ENCODE measurements around the gene ATP8A2. TPM values are rescaled to one million over a fixed set of nuclear protein-coding genes. Genes with fewer than 3 reads are reported as not detected.

Gene ATP8A2
- total and polyA plus RNA-seq, 7 donors = under 0.01 to 2.2 (median 1.2) TPM; not detected in 1

GRCh38 chr13:25518441-25518840, 146.7 kb downstream of the ATP8A2 start:
- TF ChIP-seq POLR2A (IDR thresholded peaks at IDR 0.05) = no peak
- no peak for TF ChIP-seq CTCF (IDR thresholded peaks at IDR 0.05)
- no peak for TF ChIP-seq POLR2AphosphoS5 (IDR thresholded peaks at IDR 0.05)
- TF ChIP-seq EP300 (IDR thresholded peaks at IDR 0.05) = no peak
- Histone ChIP-seq H3K27ac (no peak overlapping the region), H3K36me3 (no peaks in the 10 kb centered on the region), H3K4me1 (no peaks in the 10 kb centered on the region), H3K9me3 (no peaks in the 10 kb centered on the region), H3K4me3 (no peak overlapping the region), H3K27me3 (no peaks in the 10 kb centered on the region)
- intact Hi-C loops (cut with DNase I) = no loop called here
- WGBS, 2 donors = 85 to 92% methylated on average over 5 of the region's 5 CpGs
- DNase-seq = no peak

- no peak for TF ChIP-seq EP300 (IDR thresholded peaks at IDR 0.05)
- TF ChIP-seq POLR2AphosphoS5 (IDR thresholded peaks at IDR 0.05) = no peak
- no peak for TF ChIP-seq POLR2A (IDR thresholded peaks at IDR 0.05)
- TF ChIP-seq CTCF (IDR thresholded peaks at IDR 0.05) = no peak
- Histone ChIP-seq H3K27me3 (no peaks in the 10 kb centered on the region), H3K36me3 (no peaks in the 10 kb centered on the region), H3K9me3 (peaks cover 0 to 2% (median 0%) of the 10 kb centered on the region in 4 donors), H3K4me3 (no peak overlapping the region), H3K4me1 (no peaks in the 10 kb centered on the region), H3K27ac (no peak overlapping the region)
- no peak for DNase-seq
- intact Hi-C loops (cut with DNase I) = no loop called here
These were observed 154.1 kb downstream of the ATP8A2 start for GRCh38 chr13:25525884-25526283.

GRCh38 chr13:25528266-25528665, 156.5 kb downstream of the ATP8A2 start:
- Histone ChIP-seq H3K4me1 (no peaks in the 10 kb centered on the region), H3K4me3 (no peak overlapping the region), H3K36me3 (no peaks in the 10 kb centered on the region), H3K27me3 (no peaks in the 10 kb centered on the region), H3K9me3 (peaks cover 0 to 2% (median 0%) of the 10 kb centered on the region in 4 donors), H3K27ac (no peak overlapping the region)
- 91 to 97% methylated on average over 2 of the region's 2 CpGs for WGBS, 2 donors
- intact Hi-C loops (cut with DNase I) = no loop called here
- TF ChIP-seq POLR2AphosphoS5 (IDR thresholded peaks at IDR 0.05) (no peak), POLR2A (IDR thresholded peaks at IDR 0.05) (no peak), EP300 (IDR thresholded peaks at IDR 0.05) (no peak), CTCF (IDR thresholded peaks at IDR 0.05) (no peak)
- no peak for DNase-seq

DNA sequence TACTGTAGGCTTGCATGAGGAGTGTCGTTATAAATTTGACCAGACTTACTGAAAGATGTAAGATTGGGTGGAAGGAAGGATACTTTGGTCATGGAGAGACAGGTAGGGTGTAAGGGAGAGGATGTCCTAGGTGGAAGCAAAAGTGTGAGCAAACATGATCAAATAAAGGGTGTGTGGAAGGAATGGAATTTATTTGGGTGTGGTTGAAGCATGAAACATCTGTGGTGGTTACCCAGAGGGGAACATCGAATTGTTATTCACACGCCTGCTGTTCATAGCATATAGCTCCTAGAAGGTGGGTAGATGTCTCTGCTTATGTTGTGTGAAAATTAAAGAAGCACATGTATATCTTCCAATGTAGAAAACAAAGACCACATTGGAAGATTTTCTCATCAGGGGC, 157.7 kb downstream of the ATP8A2 start:
- DNase-seq = no peak
- no peak overlapping the region for H3K4me3 ChIP-seq
- no peak overlapping the region for H3K27ac ChIP-seq
- intact Hi-C loops (cut with DNase I) = no loop called here
- H3K9me3 ChIP-seq = peaks cover 0 to 2% (median 0%) of the 10 kb centered on the region in 4 donors
- no peaks in the 10 kb centered on the region for H3K27me3 ChIP-seq
- H3K4me1 ChIP-seq = no peaks in the 10 kb centered on the region
- no peaks in the 10 kb centered on the region for H3K36me3 ChIP-seq
- 83 to 85% methylated on average over 3 of the region's 3 CpGs for WGBS, 2 donors
- TF ChIP-seq CTCF (IDR thresholded peaks at IDR 0.05) = no peak
- no peak for TF ChIP-seq POLR2A (IDR thresholded peaks at IDR 0.05)
- TF ChIP-seq EP300 (IDR thresholded peaks at IDR 0.05) = no peak
- no peak for TF ChIP-seq POLR2AphosphoS5 (IDR thresholded peaks at IDR 0.05)

GRCh38 chr13:25538276-25538675, 166.5 kb downstream of the ATP8A2 start:
- intact Hi-C loops (cut with DNase I) = no loop called here
- WGBS, 2 donors = 58 to 73% methylated on average over 3 of the region's 3 CpGs
- Histone ChIP-seq H3K4me1 (no peaks in the 10 kb centered on the region), H3K9me3 (no peaks in the 10 kb centered on the region), H3K4me3 (no peak overlapping the region), H3K36me3 (no peaks in the 10 kb centered on the region), H3K27me3 (no peaks in the 10 kb centered on the region), H3K27ac (no peak overlapping the region)
- no peak for DNase-seq
- TF ChIP-seq EP300 (IDR thresholded peaks at IDR 0.05) (no peak), POLR2AphosphoS5 (IDR thresholded peaks at IDR 0.05) (no peak), POLR2A (IDR thresholded peaks at IDR 0.05) (no peak), CTCF (IDR thresholded peaks at IDR 0.05) (no peak)
